NT2/D1 (cell line): ENCODE measurements around the gene TSPAN5.

Experiments used
- DNase-seq: peaks from one replicate; pipeline ENCODE4 v3.0.0-alpha.2; 2011; ENCODE audit warnings: low read depth, low spot score
- H3K27me3 ChIP-seq: 2 replicates; pipeline ENCODE4 v1.6.0; 2011; ENCODE audit warnings: mild to moderate bottlenecking; ENCODE audit not compliant: insufficient read length, insufficient read depth
- H3K36me3 ChIP-seq: 2 replicates; pipeline ENCODE4 v1.6.1; 2011; ENCODE audit warnings: mild to moderate bottlenecking, low read length, mixed read lengths; ENCODE audit not compliant: insufficient read depth, insufficient read length
- H3K4me1 ChIP-seq: 2 replicates; pipeline ENCODE4 v1.5.1; 2011; ENCODE audit not compliant: insufficient read depth, insufficient read length
- H3K4me3 ChIP-seq: 2 replicates; pipeline ENCODE4 v1.5.1; 2011; ENCODE audit warnings: low read depth; ENCODE audit not compliant: insufficient read length
- H3K9ac ChIP-seq: 2 replicates; pipeline ENCODE4 v1.6.0; 2011; ENCODE audit warnings: low read depth; ENCODE audit not compliant: insufficient read length
- H3K9me3 ChIP-seq: 2 replicates; pipeline ENCODE4 v1.5.1; 2011; ENCODE audit warnings: mild to moderate bottlenecking, low read length; ENCODE audit not compliant: insufficient read depth
- SUZ12 ChIP-seq: IDR thresholded peaks from 2 replicates; pipeline ENCODE4 v1.6.1; 2011; ENCODE audit not compliant: insufficient read length, insufficient read depth; ENCODE audit errors: extremely low read depth
- YY1 ChIP-seq: IDR thresholded peaks from 2 replicates; pipeline ENCODE4 v1.6.1; 2011; ENCODE audit not compliant: insufficient read length, insufficient read depth
- ZNF274 ChIP-seq: IDR thresholded peaks from 2 replicates; pipeline ENCODE4 v1.6.1; 2011; ENCODE audit warnings: mild to moderate bottlenecking, low read depth, low read length

Gene TSPAN5

DNA sequence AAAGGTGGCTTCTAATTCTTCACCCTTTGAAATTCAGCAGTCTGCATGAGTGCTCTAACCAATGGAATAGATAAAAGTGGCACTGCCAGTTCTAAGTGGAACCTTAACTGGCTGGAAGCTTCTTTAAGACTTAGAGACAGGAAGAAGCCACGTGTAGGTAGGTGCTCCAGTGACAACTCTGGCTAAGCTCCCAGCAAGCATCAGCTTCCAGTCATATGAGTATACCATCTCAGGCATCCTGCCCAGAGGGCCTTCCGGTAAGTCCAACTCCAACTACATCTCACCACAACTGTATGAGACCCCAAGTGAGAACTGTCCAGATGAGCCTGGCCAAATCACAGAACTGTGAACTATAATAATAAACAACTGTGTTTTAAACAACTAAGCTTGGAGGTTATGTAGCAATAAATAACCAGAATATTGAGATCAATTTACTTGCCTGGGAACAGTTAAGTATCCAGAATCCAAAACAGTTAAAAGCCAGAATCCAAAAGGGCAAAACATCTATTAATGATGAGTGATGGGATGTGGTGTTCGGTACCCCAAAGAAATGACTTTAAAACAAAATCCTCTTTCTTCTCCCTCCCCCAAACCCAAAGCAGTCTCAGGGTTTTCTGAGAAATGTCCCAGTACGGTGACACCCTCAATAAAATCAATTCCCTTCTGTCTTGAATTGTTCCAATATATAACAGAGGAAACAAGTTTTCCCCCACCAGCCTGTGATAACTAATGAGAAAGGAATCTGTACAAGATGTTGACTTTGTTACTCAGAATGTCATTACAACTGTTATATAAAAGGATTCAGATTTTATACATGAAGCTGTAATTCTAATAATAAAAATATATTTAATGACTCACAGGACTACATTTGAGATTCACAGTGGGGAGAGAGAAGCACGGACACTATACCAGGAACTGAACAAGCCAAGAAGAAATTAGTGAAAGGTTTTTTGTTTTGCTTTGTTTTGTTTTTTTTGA lies 4.2 kb downstream of the TSPAN5 start:
- Histone ChIP-seq H3K4me3 (no peak overlapping the region), H3K9me3 (peaks cover 11% of the 10 kb centered on the region; the same call in 1 of the 2 replicates), H3K4me1 (no peaks in the 10 kb centered on the region), H3K36me3 (no peaks in the 10 kb centered on the region), H3K9ac (no peak overlapping the region), H3K27me3 (peaks cover 29% of the 10 kb centered on the region)
- DNase-seq: no peak
- TF ChIP-seq ZNF274 (no peak), YY1 (no peak), SUZ12 (no peak)

DNA sequence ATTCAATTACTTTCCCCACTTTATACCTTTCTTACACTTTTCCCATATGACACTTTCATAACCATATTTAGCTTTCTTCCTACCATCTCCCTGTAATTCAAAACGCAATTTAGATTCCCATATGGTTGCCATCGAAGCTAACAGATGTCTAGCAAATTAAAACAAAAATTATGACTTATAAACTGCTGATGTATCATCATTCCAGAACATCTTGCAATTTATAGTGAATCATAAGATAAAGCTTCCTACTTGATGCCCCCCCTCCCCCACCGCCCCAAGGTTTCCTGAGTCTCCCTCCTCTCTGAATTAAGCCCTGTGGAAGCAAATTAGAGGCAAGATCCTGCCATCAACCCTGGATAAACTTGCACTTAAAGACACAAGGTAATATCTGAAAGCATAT lies 5.4 kb downstream of the TSPAN5 start:
- Histone ChIP-seq H3K9me3 (peaks cover 11% of the 10 kb centered on the region; the same call in 1 of the 2 replicates), H3K4me3 (no peak overlapping the region), H3K27me3 (peaks cover 20% of the 10 kb centered on the region), H3K36me3 (no peaks in the 10 kb centered on the region), H3K9ac (no peak overlapping the region), H3K4me1 (no peaks in the 10 kb centered on the region)
- DNase-seq: no peak
- TF ChIP-seq ZNF274 (no peak), YY1 (no peak), SUZ12 (no peak)

DNA sequence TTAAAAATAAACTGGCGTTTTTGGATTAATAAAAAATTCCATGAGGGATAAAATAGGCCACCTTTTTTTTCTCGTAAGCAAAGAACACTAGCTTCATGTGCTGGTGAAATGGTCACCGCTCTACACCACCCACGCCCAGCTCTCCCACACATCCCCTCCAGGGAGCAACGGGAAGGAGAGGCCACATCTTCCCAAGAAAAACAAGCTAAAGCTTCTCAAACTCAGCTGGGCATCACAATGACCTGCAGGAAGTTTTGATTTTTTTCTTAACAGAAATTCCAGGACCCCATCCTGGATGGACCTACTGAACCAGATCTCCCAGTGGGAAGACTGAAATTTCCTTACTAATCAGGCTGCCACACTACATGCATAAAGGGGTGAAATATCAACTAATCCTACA lies 9.8 kb downstream of the TSPAN5 start:
- H3K4me1 ChIP-seq: no peaks in the 10 kb centered on the region
- no peaks in the 10 kb centered on the region for H3K36me3 ChIP-seq
- H3K9ac ChIP-seq: no peak overlapping the region
- no peak for DNase-seq
- no peak overlapping the region for H3K4me3 ChIP-seq
- no peak for TF ChIP-seq SUZ12
- TF ChIP-seq YY1: no peak
- TF ChIP-seq ZNF274: no peak
- peaks cover 11% of the 10 kb centered on the region; the same call in 1 of the 2 replicates for H3K9me3 ChIP-seq
- no peaks in the 10 kb centered on the region for H3K27me3 ChIP-seq

DNA sequence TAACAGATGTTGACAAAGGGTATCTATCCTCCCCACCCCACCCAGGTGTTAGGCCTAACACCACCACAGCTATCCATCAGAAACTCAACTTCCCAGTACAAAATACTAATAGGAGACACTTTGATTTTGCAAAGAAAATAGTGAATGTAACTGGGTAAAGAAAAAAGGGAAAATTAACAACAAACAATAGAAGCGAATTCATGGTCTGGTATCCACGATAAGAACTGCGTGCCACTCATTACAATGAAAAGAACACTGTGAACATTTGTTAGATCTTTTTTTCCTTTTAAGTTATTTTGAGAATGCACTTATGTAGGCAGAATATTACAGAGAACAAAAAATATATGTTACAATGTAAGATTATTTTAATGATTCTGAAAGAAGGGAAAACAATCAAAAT lies 12.0 kb downstream of the TSPAN5 start:
- Histone ChIP-seq H3K9ac (no peak overlapping the region), H3K4me1 (no peaks in the 10 kb centered on the region), H3K27me3 (no peaks in the 10 kb centered on the region), H3K9me3 (peaks cover 11% of the 10 kb centered on the region; the same call in 1 of the 2 replicates), H3K36me3 (no peaks in the 10 kb centered on the region), H3K4me3 (no peak overlapping the region)
- no peak for DNase-seq
- no peak for TF ChIP-seq YY1
- TF ChIP-seq SUZ12: no peak
- TF ChIP-seq ZNF274: no peak

DNA sequence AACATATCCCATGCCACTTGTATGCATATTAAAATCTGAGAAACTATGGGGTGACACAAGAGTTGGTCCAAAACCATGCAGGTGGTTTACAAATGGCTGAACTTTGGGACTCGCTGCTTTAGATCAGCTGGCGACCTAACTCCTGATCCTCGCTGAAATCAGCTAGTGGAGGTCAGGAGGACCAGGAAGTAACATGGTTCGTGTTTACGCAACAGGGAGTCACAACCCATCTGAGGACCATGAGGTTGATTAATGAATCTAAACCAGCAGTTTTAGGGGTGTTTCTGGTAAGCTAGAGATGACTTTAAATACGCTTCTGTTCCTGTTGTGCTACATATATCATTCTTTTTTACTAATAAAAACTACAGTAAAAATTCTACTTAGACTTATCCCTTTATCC lies 12.9 kb downstream of the TSPAN5 start:
- Histone ChIP-seq H3K4me3 (no peak overlapping the region), H3K9ac (no peak overlapping the region), H3K4me1 (no peaks in the 10 kb centered on the region), H3K36me3 (no peaks in the 10 kb centered on the region), H3K27me3 (no peaks in the 10 kb centered on the region), H3K9me3 (0 out of 2 replicates have a peak, but pooled peaks cover 5% of the 10 kb centered on the region)
- TF ChIP-seq SUZ12: no peak
- TF ChIP-seq YY1: no peak
- no peak for TF ChIP-seq ZNF274
- DNase-seq: no peak

DNA sequence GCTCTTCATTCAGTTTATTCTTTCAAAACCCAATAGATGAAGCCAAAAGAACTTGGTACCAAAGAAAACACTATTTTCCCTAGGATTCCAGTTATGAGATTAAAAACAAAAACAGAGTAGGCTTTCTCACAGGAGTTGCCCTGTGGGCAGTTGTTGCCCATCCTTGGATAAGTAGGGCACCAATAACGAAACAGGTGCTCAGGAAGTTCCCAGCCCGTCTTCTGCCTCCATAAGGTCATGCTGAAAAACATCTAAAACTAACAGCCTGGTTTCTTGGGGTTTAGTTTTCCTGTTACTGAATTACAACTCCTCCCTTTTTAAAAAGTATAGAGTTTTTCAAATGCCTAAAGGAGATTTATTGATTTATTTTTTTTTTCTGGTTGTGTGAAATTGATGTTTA lies 14.7 kb downstream of the TSPAN5 start:
- Histone ChIP-seq H3K36me3 (no peaks in the 10 kb centered on the region), H3K9ac (no peak overlapping the region), H3K4me1 (no peaks in the 10 kb centered on the region), H3K9me3 (no peaks in the 10 kb centered on the region), H3K27me3 (no peaks in the 10 kb centered on the region), H3K4me3 (no peak overlapping the region)
- DNase-seq: no peak
- no peak for TF ChIP-seq YY1
- TF ChIP-seq ZNF274: no peak
- no peak for TF ChIP-seq SUZ12

DNA sequence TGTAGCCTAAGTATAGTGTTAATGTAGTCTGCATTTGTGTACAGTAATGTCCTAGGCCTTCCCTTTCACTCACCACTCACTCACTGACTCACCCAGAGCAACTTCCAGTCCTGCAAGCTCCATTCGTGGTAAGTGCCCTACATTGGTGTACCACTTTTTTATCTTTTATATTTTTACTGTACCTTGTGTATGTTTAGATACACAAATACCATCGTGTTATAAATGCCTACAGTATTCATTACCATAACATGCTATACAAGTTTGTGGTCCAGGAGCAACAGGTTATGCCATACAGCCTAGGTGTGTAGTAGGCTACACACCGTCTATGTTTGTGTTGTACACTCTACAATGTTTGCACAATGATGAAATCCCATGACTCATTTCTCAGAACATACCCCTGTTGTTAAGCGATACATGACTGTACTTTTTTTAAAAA lies 15.4 kb downstream of the TSPAN5 start:
- no peak for DNase-seq
- H3K4me1 ChIP-seq: no peaks in the 10 kb centered on the region
- no peak overlapping the region for H3K4me3 ChIP-seq
- H3K27me3 ChIP-seq: no peaks in the 10 kb centered on the region
- no peaks in the 10 kb centered on the region for H3K36me3 ChIP-seq
- no peak overlapping the region for H3K9ac ChIP-seq
- no peaks in the 10 kb centered on the region for H3K9me3 ChIP-seq
- no peak for TF ChIP-seq SUZ12
- TF ChIP-seq ZNF274: no peak
- no peak for TF ChIP-seq YY1
